Bronchial epithelial cell (primary cell): ENCODE data around the gene B3GNT8. TPM values are rescaled to one million over a fixed set of nuclear protein-coding genes. Genes with fewer than 3 reads are reported as not detected.
"Not testable (repeated sequence)": the region's sequence is repeated elsewhere in the genome, so short reads cannot be mapped to it uniquely, and the experiment has no call there.

Experiments used
- DNase-seq: peaks from one replicate; pipeline ENCODE4 v3.0.0-alpha.2; 2010; ENCODE audit warnings: low read depth
- FAIRE-seq: peaks from 2 replicates; lab custom pipeline; 2011; peaks lifted over from hg19 to GRCh38; lab: Jason Lieb, UNC
- H3K27me3 ChIP-seq: 2 replicates; pipeline ENCODE4 v1.5.1; 2011; ENCODE audit warnings: low read length; ENCODE audit not compliant: control insufficient read depth, insufficient read depth
- H3K36me3 ChIP-seq: 2 replicates; pipeline ENCODE4 v1.5.1; 2011; ENCODE audit warnings: low read length; ENCODE audit not compliant: control insufficient read depth, insufficient read depth
- H3K4me3 ChIP-seq: 2 replicates; pipeline ENCODE4 v1.5.1; 2011; ENCODE audit warnings: mild to moderate bottlenecking, low read depth, low read length, control low read depth
- total RNA-seq: library from RNA; depleted of rRNA; stranded (reverse); fragments of >200 nt; gene quantifications from 2 replicates; pipeline ENCODE4 v1.2.1, GENCODE V29; 2014
- TF ChIP-seq, protein P1 (sequence below): IDR thresholded peaks from 2 replicates; pipeline ENCODE4 v1.5.1; 2011; ENCODE audit warnings: mild to moderate bottlenecking, moderate library complexity, low read length, control low read depth, inconsistent platforms; ENCODE audit not compliant: insufficient read depth, severe bottlenecking

Gene B3GNT8
- total RNA-seq, 1 donor from 2014 or later, result 3.2 TPM

DNA sequence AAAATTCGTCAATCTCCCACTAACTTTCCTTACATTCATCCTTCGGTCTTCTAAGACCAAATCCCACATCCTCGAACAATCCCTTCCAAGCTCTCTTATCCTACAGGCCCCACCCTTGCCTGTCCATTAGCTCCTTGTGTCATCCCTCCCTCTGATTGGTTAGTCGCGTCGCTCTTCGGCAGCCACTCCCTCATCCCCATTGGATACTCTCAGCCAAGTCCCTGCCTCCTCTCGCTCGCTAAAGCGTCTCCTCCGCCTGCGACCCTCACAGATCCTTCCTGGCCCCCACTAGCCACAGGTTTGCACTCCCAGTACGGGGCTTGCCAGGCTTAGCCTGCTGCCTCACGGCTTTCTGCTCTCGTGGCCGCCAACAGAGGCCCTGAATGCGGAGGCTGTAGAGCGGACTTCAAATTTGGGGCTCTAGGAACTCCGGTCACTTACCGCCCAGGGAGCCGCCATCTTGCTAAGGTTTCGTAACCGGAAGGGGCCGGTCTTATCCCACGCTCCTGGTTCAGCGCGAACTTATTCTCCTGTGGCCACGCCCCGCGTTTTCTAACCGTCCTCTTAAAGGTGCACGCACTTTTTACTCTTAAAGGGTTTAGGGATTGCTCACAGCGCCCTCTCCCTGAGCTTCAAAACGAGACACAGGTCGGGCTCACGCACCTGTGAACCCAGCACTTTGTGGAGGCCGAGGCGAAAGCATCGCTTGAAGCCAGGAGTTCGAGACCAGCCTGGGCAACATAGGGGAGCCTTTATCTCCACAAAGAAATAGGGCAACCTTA is 12.5 kb upstream of the B3GNT8 start, which contains the start of gene DMAC2:
TSS of gene DMAC2 (minus strand) at position 472 of the 782 bp plus-strand sequence. CDS start at position 459, 13 bp downstream.
- TF ChIP-seq, protein P1, sequence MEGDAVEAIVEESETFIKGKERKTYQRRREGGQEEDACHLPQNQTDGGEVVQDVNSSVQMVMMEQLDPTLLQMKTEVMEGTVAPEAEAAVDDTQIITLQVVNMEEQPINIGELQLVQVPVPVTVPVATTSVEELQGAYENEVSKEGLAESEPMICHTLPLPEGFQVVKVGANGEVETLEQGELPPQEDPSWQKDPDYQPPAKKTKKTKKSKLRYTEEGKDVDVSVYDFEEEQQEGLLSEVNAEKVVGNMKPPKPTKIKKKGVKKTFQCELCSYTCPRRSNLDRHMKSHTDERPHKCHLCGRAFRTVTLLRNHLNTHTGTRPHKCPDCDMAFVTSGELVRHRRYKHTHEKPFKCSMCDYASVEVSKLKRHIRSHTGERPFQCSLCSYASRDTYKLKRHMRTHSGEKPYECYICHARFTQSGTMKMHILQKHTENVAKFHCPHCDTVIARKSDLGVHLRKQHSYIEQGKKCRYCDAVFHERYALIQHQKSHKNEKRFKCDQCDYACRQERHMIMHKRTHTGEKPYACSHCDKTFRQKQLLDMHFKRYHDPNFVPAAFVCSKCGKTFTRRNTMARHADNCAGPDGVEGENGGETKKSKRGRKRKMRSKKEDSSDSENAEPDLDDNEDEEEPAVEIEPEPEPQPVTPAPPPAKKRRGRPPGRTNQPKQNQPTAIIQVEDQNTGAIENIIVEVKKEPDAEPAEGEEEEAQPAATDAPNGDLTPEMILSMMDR, result peak; percentile 68
- peak; percentile 96 for DNase-seq
- Histone ChIP-seq H3K27me3 (no peaks in the 10 kb centered on the region), H3K4me3 (peak within 1 kb of the TSS; percentile 60), H3K36me3 (peaks cover 6% of the 10 kb centered on the region)
- FAIRE-seq, result peak; percentile 66

DNA sequence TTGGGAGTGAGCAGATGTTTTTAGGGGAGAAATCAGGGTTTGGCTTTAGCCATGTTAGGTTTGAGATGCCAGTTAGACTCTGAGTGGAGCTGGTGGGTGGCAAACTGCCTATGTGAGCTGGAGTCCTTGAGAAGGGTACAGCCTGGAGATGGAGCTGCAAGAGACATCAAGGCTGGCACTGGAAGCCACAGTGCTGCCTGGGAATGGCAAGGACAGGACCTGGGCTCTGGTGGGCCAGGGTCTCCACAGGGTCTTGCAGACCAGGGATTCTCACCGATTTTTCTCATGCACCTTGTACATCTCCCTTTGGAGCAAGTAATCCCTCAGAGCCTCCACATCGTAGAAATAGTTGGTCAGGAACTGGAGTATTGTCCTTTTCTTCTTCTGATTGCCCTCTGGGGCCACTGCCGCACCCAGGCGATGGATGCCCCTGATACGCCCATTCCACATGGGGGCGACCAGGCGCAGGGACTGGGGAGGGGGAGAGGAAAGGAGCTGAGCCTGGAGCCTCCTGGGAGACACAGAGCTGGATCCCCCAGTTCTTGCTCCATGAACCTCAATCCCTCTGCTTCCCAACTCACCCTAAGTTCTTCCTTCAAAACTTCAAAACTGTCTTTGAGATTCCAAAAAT is 10.9 kb upstream of the B3GNT8 start:
- no peaks in the 10 kb centered on the region for H3K27me3 ChIP-seq
- no peak for DNase-seq
- TF ChIP-seq, protein P1, result no peak
- H3K4me3 ChIP-seq, result no peak overlapping the region
- H3K36me3 ChIP-seq, result peaks cover 8% of the 10 kb centered on the region
- no peak for FAIRE-seq

DNA sequence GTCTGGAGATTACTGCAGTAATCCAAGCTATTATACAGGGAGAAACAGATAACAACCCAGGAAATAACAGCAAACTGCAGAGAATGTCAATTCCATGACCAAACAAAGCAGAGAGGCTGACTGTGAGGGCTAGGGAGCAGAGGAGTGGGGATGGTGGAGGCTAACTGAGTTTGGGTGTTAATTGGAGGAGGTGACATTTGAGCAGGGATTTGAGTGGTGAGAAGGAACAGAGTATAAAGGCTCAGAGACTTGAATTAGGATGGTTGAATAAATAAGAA is 9.4 kb upstream of the B3GNT8 start:
- H3K36me3 ChIP-seq, result peaks cover 11% of the 10 kb centered on the region
- DNase-seq (no peak), FAIRE-seq (no peak)
- H3K4me3 ChIP-seq, result no peak overlapping the region
- no peaks in the 10 kb centered on the region for H3K27me3 ChIP-seq
- TF ChIP-seq, protein P1, result no peak

DNA sequence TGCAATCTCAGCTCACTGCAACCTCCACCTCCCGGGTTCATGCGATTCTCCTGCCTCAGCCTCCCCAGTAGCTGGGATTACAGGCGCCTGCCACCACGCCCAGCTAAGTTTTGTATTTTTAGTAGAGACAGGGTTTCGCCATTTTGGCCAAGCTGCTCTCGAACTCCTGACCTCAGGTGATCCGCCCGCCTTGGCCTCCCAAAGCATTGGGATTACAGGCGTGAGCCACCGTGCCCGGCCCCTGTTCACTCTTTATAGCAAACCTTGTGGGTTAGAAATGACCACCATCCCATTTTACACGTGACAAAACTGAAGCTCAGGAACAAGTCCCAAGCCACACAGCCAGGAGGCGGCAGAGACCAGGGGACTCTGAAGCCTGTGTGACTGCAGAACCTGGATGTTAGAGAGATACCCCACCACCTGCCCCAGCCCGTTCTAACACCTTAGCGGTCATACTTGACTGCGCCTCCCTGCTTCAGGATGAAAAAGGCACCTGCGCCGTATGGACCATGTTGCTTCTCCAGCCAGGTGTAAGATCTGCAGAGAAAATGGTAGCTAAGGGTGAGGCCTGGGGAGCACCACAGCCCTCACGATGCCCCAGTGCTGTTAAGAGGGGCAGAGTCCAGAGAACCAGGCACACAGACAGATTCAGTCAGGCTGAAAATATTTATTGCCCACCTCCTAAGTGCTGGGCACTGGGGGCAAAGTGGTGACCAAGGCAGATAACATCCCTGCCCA is 8.9 kb upstream of the B3GNT8 start:
- Histone ChIP-seq H3K27me3 (no peaks in the 10 kb centered on the region), H3K36me3 (peaks cover 11% of the 10 kb centered on the region), H3K4me3 (no peak overlapping the region)
- TF ChIP-seq, protein P1, result no peak
- FAIRE-seq (no peak), DNase-seq (no peak)

DNA sequence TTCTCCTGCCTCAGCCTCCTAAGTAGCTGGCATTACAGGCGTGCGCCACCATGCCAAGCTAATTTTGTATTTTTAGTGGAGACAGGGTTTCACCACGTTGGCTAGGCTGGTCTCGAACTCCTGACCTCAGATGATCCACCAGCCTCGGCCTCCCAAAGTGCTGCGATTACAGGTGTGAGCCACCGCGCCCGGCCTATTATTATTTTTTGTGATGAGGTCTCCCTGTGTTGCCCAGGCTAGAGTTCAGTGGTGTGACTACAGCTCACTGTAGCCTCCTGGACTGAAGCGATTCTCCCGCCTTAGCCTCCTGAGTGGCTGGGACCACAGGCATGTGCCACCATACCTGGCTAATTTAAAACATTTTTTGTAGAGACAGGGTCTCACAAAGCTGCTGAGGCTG is 8.2 kb upstream of the B3GNT8 start:
- not testable (repeated sequence) for DNase-seq, H3K27me3 ChIP-seq, H3K4me3 ChIP-seq, FAIRE-seq
- H3K36me3 ChIP-seq, result peaks cover 11% of the 10 kb centered on the region

DNA sequence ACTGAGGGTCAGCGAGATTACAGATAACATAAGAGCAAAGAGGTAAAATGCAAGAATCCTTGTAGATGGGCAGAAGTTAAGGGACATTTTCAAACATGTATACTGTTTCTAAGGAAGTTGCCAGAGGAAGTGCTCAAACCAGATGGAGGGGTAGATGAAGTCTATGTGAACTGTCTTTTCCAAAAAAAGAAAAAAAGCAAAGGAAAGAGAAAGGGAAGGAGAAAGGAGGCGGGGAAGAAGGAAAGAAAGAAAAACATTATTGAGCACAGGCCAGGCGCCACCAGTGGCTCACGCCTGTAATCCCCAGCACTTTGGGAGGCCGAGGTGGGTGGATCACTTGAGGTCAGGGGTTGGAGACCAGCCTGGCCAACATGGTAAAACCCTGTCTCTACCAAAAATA is 7.3 kb upstream of the B3GNT8 start:
- TF ChIP-seq, protein P1, result no peak
- Histone ChIP-seq H3K27me3 (no peaks in the 10 kb centered on the region), H3K36me3 (peaks cover 11% of the 10 kb centered on the region), H3K4me3 (no peak overlapping the region)
- FAIRE-seq, result no peak
- DNase-seq, result no peak
